Mesenchymal stem cell (in vitro differentiated cells and primary cell): ENCODE measurements around the gene MINDY4.

Experiments
- DNase-seq: peaks from one replicate; pipeline ENCODE4 v3.0.0-alpha.2; 2013
- H2AFZ ChIP-seq: one replicate; pipeline ENCODE4 v1.6.1; 2013; ENCODE audit warnings: low read depth, mild to moderate bottlenecking, control low read depth, inconsistent platforms, low read length, moderate library complexity
- H2AK5ac ChIP-seq: 2 replicates; pipeline ENCODE4 v1.6.1; 2013; ENCODE audit warnings: low read length, moderate library complexity, mild to moderate bottlenecking, inconsistent platforms; ENCODE audit not compliant: severe bottlenecking
- H2BK120ac ChIP-seq: one replicate; pipeline ENCODE4 v1.6.1; 2013; ENCODE audit warnings: low read depth, mild to moderate bottlenecking, inconsistent platforms, low read length, moderate library complexity
- H2BK12ac ChIP-seq, 2 experiments: one replicate each; pipeline ENCODE4 v1.6.1; 2013; ENCODE audit warnings: inconsistent platforms in 2 of 2, low read length in 2 of 2, mild to moderate bottlenecking in 2 of 2, moderate library complexity in 2 of 2, control low read depth in 1 of 2
- H2BK15ac ChIP-seq: one replicate; pipeline ENCODE4 v1.6.1; 2013; ENCODE audit warnings: mild to moderate bottlenecking, low read depth, inconsistent platforms; ENCODE audit not compliant: poor library complexity, severe bottlenecking
- H2BK5ac ChIP-seq: 2 replicates; pipeline ENCODE4 v1.6.1; 2013; ENCODE audit warnings: low read depth, mild to moderate bottlenecking, low read length, control low read depth, inconsistent platforms; ENCODE audit not compliant: poor library complexity, severe bottlenecking
- H3K14ac ChIP-seq, 2 experiments: one replicate each; pipeline ENCODE4 v1.6.1; 2013; ENCODE audit warnings: inconsistent platforms in 2 of 2, low read length in 2 of 2, control low read depth in 1 of 2, mild to moderate bottlenecking in 1 of 2, moderate library complexity in 1 of 2
- H3K18ac ChIP-seq, 2 experiments: one replicate each; pipeline ENCODE4 v1.6.1; 2013; ENCODE audit warnings: inconsistent platforms in 2 of 2, low read length in 2 of 2, control low read depth in 1 of 2, low read depth in 1 of 2, mild to moderate bottlenecking in 1 of 2
- H3K23ac ChIP-seq, 2 experiments: one replicate each; pipeline ENCODE4 v1.6.1; 2013; ENCODE audit warnings: inconsistent platforms in 2 of 2, low read length in 2 of 2, mild to moderate bottlenecking in 2 of 2, moderate library complexity in 2 of 2, control low read depth in 1 of 2
- H3K27ac ChIP-seq: 2 replicates; pipeline ENCODE4 v1.5.1; 2013; ENCODE audit warnings: mild to moderate bottlenecking, moderate library complexity, low read length, control low read depth, inconsistent platforms; ENCODE audit not compliant: poor library complexity, severe bottlenecking
- H3K27me3 ChIP-seq, 2 experiments: 2 replicates each; pipeline versions ENCODE4 v1.6.1 to v1.7.0; 2013; ENCODE audit warnings: low read length in 2 of 2, mild to moderate bottlenecking in 2 of 2, moderate library complexity in 2 of 2, control low read depth in 1 of 2, inconsistent platforms in 1 of 2; ENCODE audit not compliant: control insufficient read depth in 1 of 2, insufficient read depth in 1 of 2
- H3K36me3 ChIP-seq, 2 experiments: 2 replicates each; pipeline versions ENCODE4 v1.6.1 to v1.7.0; 2013; ENCODE audit warnings: low read length in 2 of 2, control low read depth in 1 of 2, inconsistent platforms in 1 of 2, low read depth in 1 of 2, mild to moderate bottlenecking in 1 of 2; ENCODE audit not compliant: insufficient read depth in 2 of 2, control insufficient read depth in 1 of 2
- H3K4ac ChIP-seq, 2 experiments: one replicate each; pipeline ENCODE4 v1.6.1; 2013; ENCODE audit warnings: inconsistent platforms in 2 of 2, low read length in 2 of 2, mild to moderate bottlenecking in 2 of 2, moderate library complexity in 2 of 2, control low read depth in 1 of 2, low read depth in 1 of 2
- H3K4me1 ChIP-seq: 2 replicates; pipeline ENCODE4 v1.6.1; 2013; ENCODE audit warnings: low read depth, low read length, control low read depth; ENCODE audit not compliant: control insufficient read depth, insufficient read depth
- H3K4me2 ChIP-seq: 2 replicates; pipeline ENCODE4 v1.6.1; 2013; ENCODE audit warnings: low read length, mild to moderate bottlenecking, inconsistent platforms; ENCODE audit not compliant: poor library complexity, severe bottlenecking
- H3K4me3 ChIP-seq, 2 experiments: 2 replicates each; pipeline versions ENCODE4 v1.5.1 to v1.7.0; 2013; ENCODE audit warnings: low read length in 2 of 2, mild to moderate bottlenecking in 2 of 2, control low read depth in 1 of 2, low read depth in 1 of 2; ENCODE audit not compliant: insufficient read depth in 1 of 2
- H3K79me1 ChIP-seq: replicated peaks from 2 replicates; pipeline ENCODE4 v1.6.1; 2013; ENCODE audit warnings: mild to moderate bottlenecking, control low read depth, low read length, inconsistent platforms; ENCODE audit not compliant: poor library complexity, severe bottlenecking
- H3K9ac ChIP-seq: 2 replicates; pipeline ENCODE4 v1.7.0; 2013; ENCODE audit warnings: mild to moderate bottlenecking, low read length, moderate library complexity
- H3K9me3 ChIP-seq: 2 replicates; pipeline ENCODE4 v1.7.0; 2013; ENCODE audit warnings: mild to moderate bottlenecking, low read length; ENCODE audit not compliant: control insufficient read depth
- H4K8ac ChIP-seq: one replicate; pipeline ENCODE4 v1.6.1; 2013; ENCODE audit warnings: inconsistent platforms, mild to moderate bottlenecking, low read length, moderate library complexity
- H4K91ac ChIP-seq: one replicate; pipeline ENCODE4 v1.6.1; 2013; ENCODE audit warnings: mild to moderate bottlenecking, low read length, inconsistent platforms
- WGBS: methylation state at CpG from one replicate; pipeline ENCODE4 v1.1.7; 2013; ENCODE audit warnings: mixed read lengths; 5-methylcytosine and 5-hydroxymethylcytosine counted together

The MINDY4 gene

DNA sequence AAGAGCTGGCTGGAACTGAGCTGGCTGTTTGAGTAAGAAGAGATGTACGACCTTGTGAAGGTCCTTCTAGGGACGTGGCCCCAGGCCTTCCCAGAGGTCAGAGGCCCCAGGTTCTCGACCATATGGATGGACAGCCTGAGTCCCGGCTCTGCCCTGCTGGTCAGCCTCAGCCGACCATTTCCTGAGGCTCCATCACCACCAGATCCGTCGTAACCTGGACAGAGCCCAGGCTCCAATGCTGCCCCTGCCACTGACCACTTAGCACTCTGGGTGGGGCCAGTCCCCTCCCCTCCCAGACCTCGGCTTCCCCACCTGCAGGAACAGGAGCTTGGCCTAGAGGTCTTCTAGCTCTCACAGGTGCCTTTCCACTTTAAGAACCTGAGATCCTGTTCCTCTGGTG lies 29.9 kb upstream of the MINDY4 start:
- H3K4ac ChIP-seq = no peak overlapping the region
- H3K79me1 ChIP-seq = no peaks in the 10 kb centered on the region
- H3K4me1 ChIP-seq = peaks cover 7% of the 10 kb centered on the region
- H2AFZ ChIP-seq = no peak overlapping the region
- H3K9me3 ChIP-seq = no peaks in the 10 kb centered on the region
- no peak overlapping the region for H4K91ac ChIP-seq
- H2BK120ac ChIP-seq = no peak overlapping the region
- H3K36me3 ChIP-seq = no peaks in the 10 kb centered on the region
- H2BK12ac ChIP-seq = no peak overlapping the region
- no peak overlapping the region for H3K23ac ChIP-seq
- WGBS = 85% methylated on average over 8 of the region's 8 CpGs
- H3K4me2 ChIP-seq = no peak overlapping the region
- H3K4me3 ChIP-seq = no peak overlapping the region
- no peak overlapping the region for H2AK5ac ChIP-seq
- H3K9ac ChIP-seq = no peak overlapping the region
- no peak overlapping the region for H2BK5ac ChIP-seq
- H4K8ac ChIP-seq = no peak overlapping the region
- no peak overlapping the region for H2BK15ac ChIP-seq
- no peak overlapping the region for H3K14ac ChIP-seq
- no peak for DNase-seq
- no peak overlapping the region for H3K27ac ChIP-seq
- H3K18ac ChIP-seq = no peak overlapping the region
- H3K27me3 ChIP-seq = peaks cover 11 to 54% of the 10 kb centered on the region in 2 experiments

DNA sequence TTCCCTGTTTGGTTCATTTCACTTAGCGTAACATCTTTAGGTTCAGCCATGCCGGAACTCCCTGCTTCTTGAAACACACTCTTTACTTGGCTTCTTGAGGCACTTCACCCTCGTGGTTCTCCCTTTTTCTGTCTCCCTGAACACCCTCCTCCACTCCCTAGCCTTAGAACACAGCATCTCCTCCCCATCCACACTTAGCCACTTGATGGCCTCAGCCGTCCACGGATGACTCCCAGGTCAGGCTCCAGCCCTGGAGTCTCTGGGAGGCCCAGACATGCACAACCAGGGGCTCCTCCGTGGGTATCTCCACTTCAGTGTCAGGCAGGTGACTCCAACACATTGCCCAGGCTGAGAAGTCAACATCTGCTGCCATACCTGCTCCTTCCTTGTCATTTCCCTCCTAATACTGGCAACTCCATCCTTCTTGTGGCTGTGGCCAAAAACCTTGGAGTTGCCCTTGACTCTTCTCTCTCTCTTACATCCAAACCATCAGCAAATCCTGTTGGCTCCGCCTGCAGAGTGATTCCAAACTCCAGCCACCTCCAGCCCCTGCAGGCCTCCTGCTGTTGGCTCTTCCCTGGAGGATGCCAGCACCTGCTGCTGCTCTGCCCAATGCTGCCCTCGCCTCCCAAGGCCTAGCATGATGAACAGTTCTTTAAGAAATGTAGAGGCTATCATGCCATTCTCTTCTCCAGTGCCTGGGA lies 27.7 kb upstream of the MINDY4 start:
- Histone ChIP-seq H3K27ac (no peak overlapping the region), H3K4me2 (no peak overlapping the region), H3K36me3 (no peaks in the 10 kb centered on the region), H2AFZ (no peak overlapping the region), H3K4me1 (peaks cover 7% of the 10 kb centered on the region), H2BK15ac (no peak overlapping the region), H3K9ac (no peak overlapping the region), H3K27me3 (peaks cover 2 to 33% of the 10 kb centered on the region in 2 experiments), H2BK5ac (no peak overlapping the region), H3K14ac (no peak overlapping the region), H4K91ac (peak overlapping the region; percentile 61), H3K79me1 (no peaks in the 10 kb centered on the region), H3K4me3 (no peak overlapping the region), H3K9me3 (no peaks in the 10 kb centered on the region), H2BK120ac (no peak overlapping the region), H3K23ac (no peak overlapping the region), H3K18ac (no peak overlapping the region), H4K8ac (no peak overlapping the region), H3K4ac (no peak overlapping the region), H2AK5ac (no peak overlapping the region), H2BK12ac (peak overlapping the region; percentile 11 to 15)
- WGBS = 65% methylated on average over 8 of the region's 8 CpGs
- DNase-seq = peak; percentile 54

GRCh38 chr7:30744075-30744417 lies 27.2 kb upstream of the MINDY4 start:
- no peak overlapping the region for H3K27ac ChIP-seq
- H2AFZ ChIP-seq = no peak overlapping the region
- WGBS = 90% methylated on average over 12 of the region's 12 CpGs
- H2BK5ac ChIP-seq = no peak overlapping the region
- no peaks in the 10 kb centered on the region for H3K9me3 ChIP-seq
- H3K4me3 ChIP-seq = no peak overlapping the region
- no peaks in the 10 kb centered on the region for H3K79me1 ChIP-seq
- H2AK5ac ChIP-seq = no peak overlapping the region
- H2BK15ac ChIP-seq = peak overlapping the region; percentile 49
- H3K4me1 ChIP-seq = peaks cover 7% of the 10 kb centered on the region
- no peaks in the 10 kb centered on the region for H3K36me3 ChIP-seq
- H2BK120ac ChIP-seq = no peak overlapping the region
- H3K23ac ChIP-seq = no peak overlapping the region
- H3K4me2 ChIP-seq = no peak overlapping the region
- H3K9ac ChIP-seq = no peak overlapping the region
- H3K14ac ChIP-seq = no peak overlapping the region
- H3K27me3 ChIP-seq = peaks cover 0 to 28% of the 10 kb centered on the region in 2 experiments
- no peak overlapping the region for H3K4ac ChIP-seq
- peak overlapping the region; percentile 61 for H4K91ac ChIP-seq
- H2BK12ac ChIP-seq = peak overlapping the region; percentile 7 to 57
- H3K18ac ChIP-seq = no peak overlapping the region
- DNase-seq = no peak
- no peak overlapping the region for H4K8ac ChIP-seq

DNA sequence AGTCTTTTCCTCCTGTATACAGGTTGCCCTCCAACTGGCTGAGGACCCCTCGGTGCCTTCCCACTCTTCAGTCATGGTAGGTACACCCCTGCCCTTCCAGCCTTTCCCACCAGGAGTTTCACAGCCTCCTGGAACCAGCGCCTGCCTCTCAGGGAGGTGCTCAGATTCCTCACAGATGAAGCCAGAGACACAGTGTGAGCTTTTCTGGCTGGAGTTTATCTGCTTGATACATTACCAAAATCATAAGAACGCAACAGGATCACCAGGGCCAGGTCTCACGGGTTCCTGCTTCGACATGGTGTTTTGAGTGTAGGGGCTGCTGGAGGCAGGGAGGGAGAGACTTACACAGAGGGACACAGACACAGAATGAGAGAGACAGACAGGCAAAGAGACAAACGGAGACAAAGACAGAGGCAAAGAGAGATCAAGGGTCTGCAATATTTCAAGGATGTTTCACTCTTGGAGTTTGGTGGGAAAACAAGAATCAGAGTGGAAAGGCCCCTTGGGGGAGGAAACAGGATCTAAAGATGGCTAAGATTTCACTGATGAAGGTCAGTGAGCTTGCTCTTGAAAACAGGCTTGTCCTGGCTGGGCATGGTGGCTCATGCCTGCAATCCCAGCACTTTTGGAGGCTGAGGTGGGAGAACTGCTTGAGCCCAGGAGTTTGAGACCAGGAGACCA lies 25.8 kb upstream of the MINDY4 start:
- Histone ChIP-seq H3K14ac (no peak overlapping the region), H3K27ac (no peak overlapping the region), H3K9ac (peak overlapping the region; percentile 44), H3K4me3 (no peak overlapping the region), H3K79me1 (no peaks in the 10 kb centered on the region), H3K18ac (no peak overlapping the region), H4K91ac (no peak overlapping the region), H3K36me3 (no peaks in the 10 kb centered on the region), H3K9me3 (no peaks in the 10 kb centered on the region), H2BK15ac (no peak overlapping the region), H3K4me2 (no peak overlapping the region), H3K23ac (no peak overlapping the region), H3K4me1 (peaks cover 5% of the 10 kb centered on the region), H2BK12ac (peak overlapping the region; percentile 35 to 61), H3K27me3 (peaks cover 0 to 20% of the 10 kb centered on the region in 2 experiments), H2AK5ac (no peak overlapping the region), H2BK5ac (no peak overlapping the region), H3K4ac (no peak overlapping the region), H4K8ac (no peak overlapping the region), H2BK120ac (no peak overlapping the region), H2AFZ (no peak overlapping the region)
- DNase-seq = no peak
- 75% methylated on average over 6 of the region's 6 CpGs for WGBS
